HG03045 (cell line): ENCODE data around the gene C11orf24.

Experiments
- ATAC-seq: cut with Tn5 transposase; IDR thresholded peaks from one replicate; pipeline ENCODE4 v1.9.1; 2021; ENCODE audit warnings: mild to moderate bottlenecking, moderate library complexity; ENCODE audit not compliant: unreplicated experiment

The C11orf24 gene

GRCh38 chr11:68211546-68211945, 60.2 kb downstream of the C11orf24 start:
- no peak for ATAC-seq
